Adrenal gland (tissue), 5 donors: ENCODE data around the gene DHRS1.

Experiments used
- CTCF ChIP-seq, 6 experiments: fragments of 450-650 bp in 4 of 6; fragments of 200-600 bp in 2 of 6; sonication (generic) in 1 of 6; IDR thresholded peaks; 1 replicate in 5 of 6; 2 replicates in 1 of 6; pipeline versions ENCODE4 v1.5.1 to v1.8.0; 2016 to 2021; ENCODE audit warnings: antibody characterized with exemption in 6 of 6, mild to moderate bottlenecking in 2 of 6, moderate library complexity in 1 of 6
- POLR2A ChIP-seq, 2 donors: fragments of 450-650 bp; IDR thresholded peaks; one replicate each; pipeline ENCODE4 v1.6.1; 2017; ENCODE audit warnings: antibody characterized with exemption in 2 of 2, mild to moderate bottlenecking in 2 of 2, moderate library complexity in 1 of 2
- donor health status: DM: no; HTN: no; CAD: no.

GRCh38 chr14:24261969-24262327 lies 37.6 kb downstream of the DHRS1 start:
- TF ChIP-seq CTCF (IDR thresholded peaks at IDR 0.05) (no peak), POLR2A (IDR thresholded peaks at IDR 0.05) (no peak)
